Tibial nerve (tissue), 4 donors: Measurements from ENCODE around the gene MRI1. TPM values are rescaled to one million over a fixed set of nuclear protein-coding genes. Genes with fewer than 3 reads are reported as not detected.

Source experiments
- DNase-seq, 2 donors: peaks; one replicate each; pipeline ENCODE4 v3.0.0-alpha.2; 2019; ENCODE audit warnings: low spot score in 2 of 2
- H3K27ac ChIP-seq, 4 donors: fragments of 200-600 bp; sonication (generic) in 3 of 4; one replicate each; pipeline ENCODE4 v1.5.1; 2017 to 2019; ENCODE audit warnings: mild to moderate bottlenecking in 1 of 4
- H3K27me3 ChIP-seq, 2 donors: fragments of 200-600 bp; sonication (generic) in 1 of 2; one replicate each; pipeline versions ENCODE4 v1.5.1 to v1.6.0; 2017 to 2019
- H3K36me3 ChIP-seq, 3 donors: fragments of 200-600 bp; sonication (generic); one replicate each; pipeline ENCODE4 v1.5.1; 2018 to 2019
- H3K4me1 ChIP-seq, 4 donors: fragments of 200-600 bp; sonication (generic) in 3 of 4; one replicate each; pipeline ENCODE4 v1.5.1; 2017 to 2019
- H3K4me3 ChIP-seq, 4 donors: fragments of 200-600 bp; sonication (generic) in 3 of 4; one replicate each; pipeline ENCODE4 v1.5.1; 2017 to 2019; ENCODE audit warnings: mild to moderate bottlenecking in 1 of 4, moderate library complexity in 1 of 4
- H3K9me3 ChIP-seq, 4 donors: fragments of 200-600 bp; sonication (generic) in 3 of 4; one replicate each; pipeline ENCODE4 v1.5.1; 2017 to 2019
- CTCF ChIP-seq, 5 experiments: fragments of 200-600 bp in 3 of 5; fragments of 450-650 bp in 2 of 5; sonication (generic) in 3 of 5; IDR thresholded peaks; one replicate each; pipeline ENCODE4 v1.5.1; 2016 to 2019; ENCODE audit warnings: antibody characterized with exemption in 5 of 5, mild to moderate bottlenecking in 3 of 5, moderate library complexity in 2 of 5
- EP300 ChIP-seq, 2 donors: sonication (generic); formaldehyde crosslinking; IDR thresholded peaks; one replicate each; pipeline ENCODE4 v1.6.1; 2017; ENCODE audit warnings: antibody characterized with exemption in 2 of 2, mild to moderate bottlenecking in 1 of 2
- POLR2A ChIP-seq, 2 donors: fragments of 450-650 bp; IDR thresholded peaks; one replicate each; pipeline ENCODE4 v1.6.1; 2017; ENCODE audit warnings: antibody characterized with exemption in 2 of 2, mild to moderate bottlenecking in 2 of 2, moderate library complexity in 2 of 2
- WGBS, 2 donors: methylation state at CpG; one replicate each; pipeline ENCODE4 v1.1.5; 2018; 5-methylcytosine and 5-hydroxymethylcytosine counted together
- total RNA-seq, 4 donors: library from RNA; depleted of rRNA; stranded (reverse); fragments of >200 nt; gene quantifications; one replicate each; pipeline ENCODE4 v1.1.0, GENCODE V29; 2016

The MRI1 gene
- total RNA-seq, 4 donors from 2014 or later = 52.4 to 167 (median 94.4) TPM

GRCh38 chr19:13804830-13805683 is 40.7 kb downstream of the MRI1 start:
- Histone ChIP-seq H3K27ac (no peak overlapping the region), H3K4me3 (no peak overlapping the region), H3K9me3 (no peaks in the 10 kb centered on the region), H3K4me1 (no peaks in the 10 kb centered on the region), H3K36me3 (peaks cover 0 to 63% (median 0%) of the 10 kb centered on the region in 3 donors), H3K27me3 (no peaks in the 10 kb centered on the region)
- TF ChIP-seq POLR2A (IDR thresholded peaks at IDR 0.05) = no peak
- no peak for TF ChIP-seq EP300 (IDR thresholded peaks at IDR 0.05)
- peak in 4 of 5 experiments; percentile 4 to 49 (median 26) for TF ChIP-seq CTCF (IDR thresholded peaks at IDR 0.05)
- no peak for DNase-seq
- 74 to 82% methylated on average over 26 to 35 of the region's 35 CpGs for WGBS, 2 donors

GRCh38 chr19:13806728-13807127 is 42.4 kb downstream of the MRI1 start:
- DNase-seq = no peak
- Histone ChIP-seq H3K27me3 (no peaks in the 10 kb centered on the region), H3K4me3 (no peak overlapping the region), H3K9me3 (no peaks in the 10 kb centered on the region), H3K36me3 (peaks cover 0 to 71% (median 0%) of the 10 kb centered on the region in 3 donors), H3K4me1 (no peaks in the 10 kb centered on the region), H3K27ac (no peak overlapping the region)
- no peak for TF ChIP-seq POLR2A (IDR thresholded peaks at IDR 0.05)
- TF ChIP-seq EP300 (IDR thresholded peaks at IDR 0.05) = no peak
- TF ChIP-seq CTCF (IDR thresholded peaks at IDR 0.05) = no peak
- WGBS, 2 donors = 87 to 88% methylated on average over 3 of the region's 3 CpGs

- 94 to 96% methylated on average over 3 of the region's 3 CpGs for WGBS, 2 donors
- TF ChIP-seq POLR2A (IDR thresholded peaks at IDR 0.05) (no peak), EP300 (IDR thresholded peaks at IDR 0.05) (no peak), CTCF (IDR thresholded peaks at IDR 0.05) (no peak)
- H3K4me1 ChIP-seq = no peaks in the 10 kb centered on the region
- H3K36me3 ChIP-seq = peaks cover 0 to 72% (median 0%) of the 10 kb centered on the region in 3 donors
- no peaks in the 10 kb centered on the region for H3K27me3 ChIP-seq
- DNase-seq = no peak
- no peak overlapping the region for H3K4me3 ChIP-seq
- no peak overlapping the region for H3K27ac ChIP-seq
- H3K9me3 ChIP-seq = no peaks in the 10 kb centered on the region
Measured at GRCh38 chr19:13807421-13808021, 43.2 kb downstream of the MRI1 start.

- no peak for DNase-seq
- no peak for TF ChIP-seq EP300 (IDR thresholded peaks at IDR 0.05)
- TF ChIP-seq POLR2A (IDR thresholded peaks at IDR 0.05) = no peak
- TF ChIP-seq CTCF (IDR thresholded peaks at IDR 0.05) = no peak
- 95 to 97% methylated on average over 22 to 27 of the region's 34 CpGs for whole genome bisulfite sequencing, 2 donors
- Histone ChIP-seq H3K27ac (no peak overlapping the region), H3K9me3 (no peaks in the 10 kb centered on the region), H3K4me1 (no peaks in the 10 kb centered on the region), H3K4me3 (no peak overlapping the region), H3K36me3 (peaks cover 0 to 77% (median 0%) of the 10 kb centered on the region in 3 donors), H3K27me3 (no peaks in the 10 kb centered on the region)
Measured at GRCh38 chr19:13808856-13809255, 44.5 kb downstream of the MRI1 start.

- Histone ChIP-seq H3K9me3 (no peaks in the 10 kb centered on the region), H3K4me1 (no peaks in the 10 kb centered on the region), H3K4me3 (no peak overlapping the region), H3K36me3 (peaks cover 0 to 90% (median 0%) of the 10 kb centered on the region in 3 donors), H3K27ac (no peak overlapping the region), H3K27me3 (no peaks in the 10 kb centered on the region)
- no peak for DNase-seq
- no peak for TF ChIP-seq EP300 (IDR thresholded peaks at IDR 0.05)
- TF ChIP-seq CTCF (IDR thresholded peaks at IDR 0.05) = no peak
- TF ChIP-seq POLR2A (IDR thresholded peaks at IDR 0.05) = no peak
- WGBS, 2 donors = 91 to 97% methylated on average over 11 of the region's 11 CpGs
Measured at GRCh38 chr19:13812544-13812943, 48.2 kb downstream of the MRI1 start.
